ENCODE data around the gene SYNE2. TPM values are rescaled to one million over a fixed set of nuclear protein-coding genes. Genes with fewer than 3 reads are reported as not detected.

The SYNE2 gene
- total and polyA plus RNA-seq, 10 of the 15 experiments (the other 5 are each of a cell fraction or from before 2014, with no cell fraction given): 2.1 to 52.7 (median 38.1) TPM

DNA sequence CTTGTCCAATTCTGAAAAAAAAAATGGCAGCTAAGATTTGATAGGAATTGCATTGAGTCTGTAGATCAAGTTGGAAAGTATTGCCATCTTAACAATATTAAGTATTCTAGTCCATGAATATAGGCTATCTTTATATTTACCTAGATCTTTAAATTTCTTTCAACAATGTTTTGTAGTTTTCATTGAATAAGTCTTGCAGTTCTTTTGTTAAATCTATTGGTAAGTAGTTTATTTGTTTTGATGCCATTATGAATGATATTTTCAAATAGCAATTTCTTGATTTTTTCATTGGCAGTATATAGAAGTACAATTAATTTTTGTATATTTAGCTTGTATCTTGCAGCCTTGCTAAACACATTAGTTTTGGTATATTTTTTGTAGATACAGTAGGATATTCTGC is 71.6 kb downstream of the SYNE2 start:
- no peaks in the 10 kb centered on the region; the same call in none of the 3 replicates for H3K9me3 ChIP-seq (replicated peaks; ENCODE audit: control insufficient read depth, insufficient read depth, low read length)
- H3K79me2 ChIP-seq (ENCODE audit: control insufficient read depth, insufficient read depth, low read length): no peaks in the 10 kb centered on the region; the same call in 1 of the 2 replicates
- no peak overlapping the region for H3K4me2 ChIP-seq (ENCODE audit: control insufficient read depth, insufficient read depth)
- no TSS peak for BruUV-seq (replicated peaks)
- H3K36me3 ChIP-seq (ENCODE audit: control insufficient read depth in 2 of 2, insufficient read depth in 2 of 2, low read length in 1 of 2): no peaks in the 10 kb centered on the region; a peak in 2 of 4 replicates
- FAIRE-seq (no peak), ATAC-seq (no peak), DNase-seq (ENCODE audit: low read depth, low spot score) (no peak)
- in situ Hi-C loops (cut with MboI) (no loop called here), intact Hi-C loops (cut with micrococcal nuclease; ENCODE audit: unreplicated experiment) (no loop called here)
- ChIA-PET POLR2A (no interaction called here), RAD21 (ENCODE audit: unreplicated experiment) (no interaction called here), CTCF (interaction anchor here (0.7 to 1.9 kb wide), 2 partner anchors 15 to 87 kb away, joined by 3 to 9 read pairs; no protein-coding TSS in a partner anchor), SMC1A (ENCODE audit: uncharacterized antibody, unreplicated experiment) (interaction anchor here (1.1 to 2.2 kb wide), 3 partner anchors 9 to 30 kb away, joined by 4 to 13 read pairs (median 8); no protein-coding TSS in a partner anchor)
- H3K27ac ChIP-seq (ENCODE audit: control insufficient read depth, insufficient read depth): no peak overlapping the region
- H3K27me3 ChIP-seq (replicated peaks in 1 of 2; ENCODE audit: control insufficient read depth in 2 of 2, insufficient read depth in 2 of 2, low read length in 1 of 2): no peaks in the 10 kb centered on the region
- no peak overlapping the region for H2AFZ ChIP-seq (ENCODE audit: control insufficient read depth, low read depth, low read length)
- no peaks in the 10 kb centered on the region for H3K4me1 ChIP-seq (ENCODE audit: control insufficient read depth, insufficient read depth, low read length)
- no peak for TF ChIP-seq CEBPB (IDR thresholded peaks at IDR 0.05; ENCODE audit: borderline replicate concordance in 1 of 2, low read depth in 2 of 2, low read length in 2 of 2)
- TF ChIP-seq GABPA (IDR thresholded peaks at IDR 0.05; ENCODE audit: low read depth): no peak
- TF ChIP-seq CREM (IDR thresholded peaks at IDR 0.05; ENCODE audit: low read depth): no peak
- no peak for TF ChIP-seq HCFC1 (IDR thresholded peaks at IDR 0.05; ENCODE audit: low read length)
- TF ChIP-seq SP1 (IDR thresholded peaks at IDR 0.05; ENCODE audit: low read depth, low read length): no peak
- TF ChIP-seq CHD4 (IDR thresholded peaks at IDR 0.05): no peak
- no peak for TF ChIP-seq USF1 (IDR thresholded peaks at IDR 0.05; ENCODE audit: borderline replicate concordance, extremely low read length, insufficient read depth, low read depth, low read length)
- no peak for TF ChIP-seq POU2F2 (IDR thresholded peaks at IDR 0.05; ENCODE audit: borderline replicate concordance, low read depth, low read length)
- no peak for TF ChIP-seq CEBPZ (IDR thresholded peaks at IDR 0.05; ENCODE audit: low read depth, low read length)
- no peak for TF ChIP-seq CHD2 (IDR thresholded peaks at IDR 0.05; ENCODE audit: borderline replicate concordance, low read depth, low read length)
- no peak for TF ChIP-seq WRNIP1 (IDR thresholded peaks at IDR 0.05; ENCODE audit: borderline replicate concordance, low read depth, low read length)
- TF ChIP-seq EZH2 (IDR thresholded peaks at IDR 0.05; ENCODE audit: borderline replicate concordance, control insufficient read depth, low read depth, low read length): no peak
- no peak for TF ChIP-seq ETV6 (conservative IDR thresholded peaks at IDR 0.05 in 1 of 2, IDR thresholded peaks at IDR 0.05 in 1 of 2; ENCODE audit: borderline replicate concordance in 1 of 2, low read depth in 1 of 2)
- TF ChIP-seq SREBF1 (IDR thresholded peaks at IDR 0.05; ENCODE audit: low read length): no peak
- TF ChIP-seq NFIC (IDR thresholded peaks at IDR 0.05; ENCODE audit: low read depth, low read length): no peak
- no peak for TF ChIP-seq RBBP5 (conservative IDR thresholded peaks at IDR 0.05)
- TF ChIP-seq EGR1 (IDR thresholded peaks at IDR 0.05; ENCODE audit: borderline replicate concordance in 1 of 2, low read depth in 2 of 2, low read length in 2 of 2): no peak
- TF ChIP-seq KAT2A (conservative IDR thresholded peaks at IDR 0.05; ENCODE audit: control insufficient read depth, low read depth, low read length): no peak
- TF ChIP-seq PKNOX1 (IDR thresholded peaks at IDR 0.05): no peak
- TF ChIP-seq FOXK2 (IDR thresholded peaks at IDR 0.05): no peak
- H3K4me3 ChIP-seq: no peak overlapping the region
- H4K20me1 ChIP-seq (ENCODE audit: control insufficient read depth, insufficient read depth): no peaks in the 10 kb centered on the region
- no peak overlapping the region for H3K9ac ChIP-seq (ENCODE audit: control insufficient read depth, insufficient read depth, low read length)
